K562 (cell line): ENCODE results near the gene DIRAS1. TPM values are rescaled to one million over a fixed set of nuclear protein-coding genes. Genes with fewer than 3 reads are reported as not detected.

ENCODE experiments used
- BDP1 ChIP-seq: IDR thresholded peaks from 3 replicates; pipeline ENCODE4 v1.6.1; 2011; ENCODE audit not compliant: insufficient read length, insufficient read depth
- BRD4 ChIP-seq: fragments of 200-600 bp; sonication (generic); IDR thresholded peaks from 2 replicates; pipeline ENCODE4 v1.6.1; 2017; ENCODE audit warnings: inconsistent platforms
- CBFA2T2 ChIP-seq: fragments of 450-650 bp; conservative IDR thresholded peaks from 2 replicates; pipeline ENCODE4 v1.6.1; 2017; ENCODE audit warnings: mild to moderate bottlenecking
- CTCF ChIP-seq, 3 experiments: IDR thresholded peaks in 2 of 3; conservative IDR thresholded peaks in 1 of 3; 2 replicates each; pipeline ENCODE4 v1.5.1; 2011 to 2012; ENCODE audit warnings: low read length in 3 of 3, mild to moderate bottlenecking in 3 of 3, control low read depth in 2 of 3, improper control_type of control experiment in 1 of 3, inconsistent platforms in 1 of 3, low read depth in 1 of 3, mixed read lengths in 1 of 3, moderate library complexity in 1 of 3; ENCODE audit not compliant: insufficient read depth in 2 of 3
- HNRNPL ChIP-seq: fragments of 200-400 bp; formaldehyde crosslinking; IDR thresholded peaks from 2 replicates; pipeline ENCODE4 v1.6.1; 2017; ENCODE audit warnings: low read depth, mild to moderate bottlenecking, low read length
- ID3 ChIP-seq, 2 experiments: fragments of 250-450 bp in 1 of 2; fragments of 450-650 bp in 1 of 2; sonication (Bioruptor Pico) in 1 of 2; IDR thresholded peaks; 2 replicates each; pipeline versions ENCODE4 v1.6.1 to v1.8.0; 2016 to 2021; ENCODE audit warnings: mild to moderate bottlenecking in 2 of 2, moderate library complexity in 2 of 2, missing compliant biosample characterization in 1 of 2, missing genetic modification characterization in 1 of 2
- MCM3 ChIP-seq: fragments of 450-650 bp; IDR thresholded peaks from 2 replicates; pipeline ENCODE4 v1.6.1; 2016
- MIER1 ChIP-seq: fragments of 450-650 bp; IDR thresholded peaks from 2 replicates; pipeline ENCODE4 v1.6.1; 2016; ENCODE audit warnings: antibody characterized with exemption, mild to moderate bottlenecking, low read depth
- NFE2 ChIP-seq: IDR thresholded peaks from 2 replicates; pipeline ENCODE4 v1.6.1; 2014; ENCODE audit warnings: antibody characterized with exemption, low read depth
- NFE2L1 ChIP-seq: fragments of 450-650 bp; IDR thresholded peaks from 2 replicates; pipeline ENCODE4 v1.6.1; 2016; ENCODE audit warnings: missing genetic modification characterization, low read depth, mild to moderate bottlenecking, missing compliant biosample characterization, moderate library complexity, borderline replicate concordance
- PHF8 ChIP-seq: fragments of 200-600 bp; sonication (generic); IDR thresholded peaks from 2 replicates; pipeline ENCODE4 v1.6.1; 2012; ENCODE audit warnings: mixed run types, mild to moderate bottlenecking, inconsistent platforms, low read length, moderate library complexity, borderline replicate concordance
- RBM22 ChIP-seq: fragments of 200-400 bp; formaldehyde crosslinking; IDR thresholded peaks from 2 replicates; pipeline ENCODE4 v1.6.1; 2018; ENCODE audit warnings: low read length, low read depth; ENCODE audit not compliant: poor library complexity, severe bottlenecking
- RNF219 ChIP-seq: fragments of 250-450 bp; sonication (Bioruptor Pico); IDR thresholded peaks from 2 replicates; pipeline ENCODE4 v1.5.0; 2022; ENCODE audit warnings: mild to moderate bottlenecking
- STAT5A ChIP-seq: IDR thresholded peaks from 2 replicates; pipeline ENCODE4 v1.6.1; 2012; ENCODE audit warnings: low read length, inconsistent platforms, borderline replicate concordance
- STAT5B ChIP-seq: fragments of 250-450 bp; sonication (Bioruptor Pico); IDR thresholded peaks from 2 replicates; pipeline ENCODE4 v1.8.0; 2021; ENCODE audit warnings: mild to moderate bottlenecking, inconsistent platforms
- TCF3 ChIP-seq: sonication (generic); formaldehyde crosslinking; IDR thresholded peaks from 2 replicates; pipeline ENCODE4 v1.4.0; 2020; ENCODE audit warnings: mild to moderate bottlenecking, missing genetic modification reagents
- ZBTB33 ChIP-seq: sonication (generic); formaldehyde crosslinking; IDR thresholded peaks from 2 replicates; pipeline ENCODE4 v1.8.1; 2023; ENCODE audit warnings: mild to moderate bottlenecking, missing genetic modification reagents
- ZNF23 ChIP-seq: fragments of 250-450 bp; sonication (Bioruptor Pico); IDR thresholded peaks from 2 replicates; pipeline ENCODE4 v1.4.0; 2020; ENCODE audit warnings: mild to moderate bottlenecking
- ZNF408 ChIP-seq: fragments of 250-450 bp; sonication (Bioruptor Pico); IDR thresholded peaks from 2 replicates; pipeline ENCODE4 v1.4.0; 2020; ENCODE audit warnings: low read depth, mild to moderate bottlenecking, moderate library complexity
- ZNF830 ChIP-seq: fragments of 250-450 bp; sonication (Bioruptor Pico); IDR thresholded peaks from 2 replicates; pipeline ENCODE4 v1.5.0; 2021; ENCODE audit warnings: mild to moderate bottlenecking
- polyA plus RNA-seq, 8 experiments: library from polyadenylated mRNA; depleted of rRNA in 4 of 8; stranded (reverse) in 5 of 8; unstranded in 3 of 8; fragments of >200 nt; fragmentation: Nextera tagmentation in 2 of 8; fragmentation: Illumina TruSeq in 1 of 8; extraction: Ambion mirVana in 2 of 8; extraction: Trizol in 1 of 8; gene quantifications; 2 replicates each; pipeline versions ENCODE4 v1.2.1 to v1.2.3, GENCODE V29; 2011 to 2014; ENCODE audit warnings: inconsistent platforms in 1 of 8, missing spikeins in 1 of 8
- total RNA-seq, 7 experiments: library from RNA; depleted of rRNA in 6 of 7; stranded (reverse); fragments of >200 nt in 6 of 7; fragmentation: Illumina TruSeq in 2 of 7; extraction: Trizol in 2 of 7; gene quantifications; 2 replicates each; pipeline versions ENCODE4 v1.2.1 to v1.2.3, GENCODE V29; 2011 to 2021; ENCODE audit warnings: low replicate concordance in 1 of 7

The DIRAS1 gene
- total and polyA plus RNA-seq, 9 of the 15 experiments (the other 6 are each of a cell fraction or from before 2014, with no cell fraction given): 0.11 to 12.0 (median 2.9) TPM

GRCh38 chr19:2739602-2740313, 18.6 kb upstream of the DIRAS1 start, which contains the start of gene SLC39A3 (continued):
- TF ChIP-seq RBM22 (peak; percentile 84), BDP1 (no peak), HNRNPL (no peak), NFE2L1 (no peak), STAT5B (CRISPR knock-in tag) (no peak), ZNF408 (no peak), RNF219 (CRISPR knock-in tag) (no peak), STAT5A (no peak; the same call in 1 of the 2 replicates), ID3 (CRISPR knock-in tag; IDR thresholded peaks at IDR 0.05) (no peak), ID3 (tag; IDR thresholded peaks at IDR 0.05) (peak; percentile 84), MCM3 (no peak), PHF8 (peak; percentile 60; the same call in 1 of the 2 replicates), ZNF23 (0 out of 2 replicates have a peak, but pooled peaks have one; percentile 33), BRD4 (0 out of 2 replicates have a peak, but pooled peaks have one; percentile 55), MIER1 (peak; percentile 99), CBFA2T2 (no peak; the same call in 1 of the 2 replicates), CTCF (IDR thresholded peaks at IDR 0.05 in 2 of 3, conservative IDR thresholded peaks at IDR 0.05 in 1 of 3; ENCODE audit: insufficient read depth in 2 of 3, low read depth in 1 of 3, low read length in 3 of 3) (no peak), ZNF830 (CRISPR knock-in tag) (no peak), NFE2 (no peak), ZBTB33 (CRISPR knock-in tag) (peak; percentile 92), TCF3 (CRISPR knock-in tag) (peak; percentile 43; the same call in 1 of the 2 replicates)
